CD4-positive, alpha-beta memory T cell (primary cell): ENCODE results near the gene MCL1. TPM values are rescaled to one million over a fixed set of nuclear protein-coding genes. Genes with fewer than 3 reads are reported as not detected.
A peak's percentile ranks its signal among the peaks of the same experiment; 100 is the strongest.
"Not testable (repeated sequence)": the region's sequence is repeated elsewhere in the genome, so short reads cannot be mapped to it uniquely, and the experiment has no call there.

Experiments
- CTCF ChIA-PET: fragments of 350-600 bp; sonication (Branson Sonifier 250); formaldehyde crosslinking; loops from one replicate; lab custom pipeline; 2021; ENCODE audit warnings: inconsistent platforms; ENCODE audit not compliant: partially characterized antibody; lab: Charles Lee
- POLR2A ChIA-PET: fragments of 350-600 bp; sonication (Branson Sonifier 250); formaldehyde crosslinking; loops from one replicate; lab custom pipeline; 2021; ENCODE audit not compliant: partially characterized antibody; lab: Charles Lee
- DNase-seq, 5 donors: peaks; one replicate each; pipeline versions ENCODE4 v3.0.0 to v3.0.0-alpha.2; 2020 to 2022; ENCODE audit warnings: mixed read lengths in 1 of 5
- H3K27ac ChIP-seq: one replicate; pipeline ENCODE4 v1.7.0; 2013; ENCODE audit warnings: low read depth, low read length
- H3K27me3 ChIP-seq: 2 replicates; pipeline ENCODE4 v1.7.0; 2013; ENCODE audit warnings: mild to moderate bottlenecking, low read length, moderate library complexity; ENCODE audit not compliant: insufficient read depth
- H3K36me3 ChIP-seq: 2 replicates; pipeline ENCODE4 v1.7.0; 2013; ENCODE audit warnings: mild to moderate bottlenecking, low read length, moderate library complexity; ENCODE audit not compliant: insufficient read depth
- H3K4me1 ChIP-seq: 2 replicates; pipeline ENCODE4 v1.7.0; 2013; ENCODE audit warnings: mild to moderate bottlenecking, low read length, moderate library complexity; ENCODE audit not compliant: insufficient read depth
- H3K4me3 ChIP-seq, 2 donors: one replicate each; pipeline ENCODE4 v1.7.0; 2013; ENCODE audit warnings: low read length in 2 of 2, mild to moderate bottlenecking in 1 of 2
- H3K9me3 ChIP-seq, 2 donors: one replicate each; pipeline ENCODE4 v1.7.0; 2013; ENCODE audit warnings: low read length in 2 of 2, control low read depth in 1 of 2; ENCODE audit not compliant: control insufficient read depth in 1 of 2
- H3K27ac Mint-ChIP-seq, 7 donors: one replicate each; pipeline ENCODE4 v1.8.0; 2020 to 2021; ENCODE audit warnings: mixed read lengths in 7 of 7, mild to moderate bottlenecking in 6 of 7, inconsistent platforms in 3 of 7, moderate library complexity in 3 of 7
- H3K27me3 Mint-ChIP-seq, 2 donors: one replicate each; pipeline ENCODE4 v1.8.0; 2020 to 2021; ENCODE audit warnings: mixed read lengths in 2 of 2
- H3K36me3 Mint-ChIP-seq, 2 donors: one replicate each; pipeline ENCODE4 v1.8.0; 2020 to 2021; ENCODE audit warnings: mixed read lengths in 2 of 2, inconsistent platforms in 1 of 2, mild to moderate bottlenecking in 1 of 2
- H3K4me1 Mint-ChIP-seq, 4 donors: one replicate each; pipeline ENCODE4 v1.8.0; 2020 to 2021; ENCODE audit warnings: mixed read lengths in 4 of 4, mild to moderate bottlenecking in 1 of 4
- H3K4me3 Mint-ChIP-seq, 8 donors: one replicate each; pipeline ENCODE4 v1.8.0; 2020 to 2021; ENCODE audit warnings: mixed read lengths in 8 of 8, mild to moderate bottlenecking in 7 of 8, moderate library complexity in 6 of 8, inconsistent platforms in 3 of 8
- H3K9me3 Mint-ChIP-seq, 8 donors: one replicate each; pipeline ENCODE4 v1.8.0; 2020 to 2021; ENCODE audit warnings: mixed read lengths in 8 of 8, mild to moderate bottlenecking in 5 of 8, inconsistent platforms in 3 of 8, moderate library complexity in 1 of 8
- intact Hi-C: fragments of 100-400 bp; cut with micrococcal nuclease; formaldehyde crosslinking; loops from one replicate; pipeline ENCODE4 v1.15.1; 2023
- polyA plus RNA-seq, 2 donors: library from polyadenylated mRNA; unstranded; fragments of 300-500 nt; fragmentation: Illumina TruSeq; gene quantifications; one replicate each; pipeline ENCODE4 v1.2.3, GENCODE V29; 2021
- total RNA-seq, 2 experiments: library from RNA; stranded (reverse); gene quantifications; one replicate each; pipeline ENCODE4 v1.2.3, GENCODE V29; 2021

Gene MCL1
- total RNA-seq = 100 to 1,000 TPM; 314 to 331 TPM
- polyA plus RNA-seq = 100 to 1,000 TPM; 116 to 207 TPM

DNA sequence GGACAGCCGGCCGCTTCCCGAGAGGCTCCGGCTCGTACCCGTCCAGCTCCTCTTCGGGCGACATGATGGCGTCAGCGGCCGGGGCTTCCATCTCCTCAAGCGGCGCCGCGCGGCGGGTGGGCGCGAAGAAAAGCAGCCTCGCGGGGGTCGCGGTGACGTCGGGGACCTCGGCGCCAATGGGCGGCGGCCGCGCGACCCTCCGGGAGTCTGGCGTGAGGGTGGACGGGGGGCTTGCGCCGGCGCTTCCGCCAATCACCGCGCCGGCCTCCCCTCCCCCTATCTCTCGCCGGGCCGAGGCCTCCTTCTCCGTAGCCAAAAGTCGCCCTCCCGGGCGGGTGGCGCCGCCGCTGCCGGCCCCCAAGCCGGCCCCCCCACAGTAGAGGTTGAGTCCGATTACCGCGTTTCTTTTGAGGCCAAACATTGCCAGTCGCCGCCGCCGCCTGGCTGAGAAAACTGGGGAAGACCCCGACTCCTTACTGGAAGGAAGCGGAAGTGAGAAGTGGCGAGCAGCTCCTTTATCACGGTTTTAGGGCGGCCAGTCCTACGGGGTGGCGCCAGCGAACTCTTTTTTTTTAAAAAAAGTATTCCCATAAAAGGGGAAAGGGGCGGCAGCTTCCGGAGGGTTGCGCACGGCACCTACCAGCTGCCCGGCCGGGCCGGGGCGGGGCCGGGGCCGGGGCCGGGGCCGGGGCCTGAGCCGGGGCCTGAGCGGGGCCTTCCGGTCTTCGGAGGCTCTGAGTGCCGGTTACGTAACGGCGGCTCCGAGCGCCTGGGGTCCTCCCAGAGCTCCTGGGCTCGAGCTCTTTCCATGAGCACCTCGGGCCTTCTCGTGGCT, at the start of gene MCL1:
Gene MCL1 (minus strand): TSS at position 501 of the 835 bp plus-strand sequence. CDS start 80 bp downstream, at position 421.
- no peaks in the 10 kb centered on the region for H3K9me3 ChIP-seq
- no peaks in the 10 kb centered on the region for H3K27me3 ChIP-seq
- H3K4me1 ChIP-seq = peaks cover 31% of the 10 kb centered on the region
- H3K4me3 Mint-ChIP-seq = peak within 1 kb of the TSS; percentile 98 to 100 (median 99)
- peak; percentile 86 to 94 (median 89) for DNase-seq
- ChIA-PET CTCF (interaction anchor here (0.8 to 16.7 kb wide), 9 partner anchors 10 to 578 kb away, joined by 3 to 433 read pairs (median 3); partner anchors contain the start of genes ENSA and RPRD2), POLR2A (interaction anchor here (0.5 to 18.6 kb wide), 28 partner anchors 10 to 694 kb away, joined by 3 to 1751 read pairs (median 6); partner anchors contain the start of genes ANP32E, CERS2, CTSS and ENSA)
- peak within 1 kb of the TSS; percentile 97 for H3K27ac ChIP-seq
- peaks cover 49 to 52% of the 10 kb centered on the region in 2 donors for H3K36me3 Mint-ChIP-seq
- H3K27ac Mint-ChIP-seq = peak within 1 kb of the TSS; percentile 94 to 99 (median 99)
- H3K4me3 ChIP-seq = peak within 1 kb of the TSS; percentile 96 to 100
- intact Hi-C loops = loop anchor here (1.0 kb wide), 5 partner anchors 16 to 118 kb away; partner anchors contain the start of genes ENSA and GOLPH3L
- H3K4me1 Mint-ChIP-seq = peaks cover 18 to 56% (median 27%) of the 10 kb centered on the region in 4 donors
- peaks cover 0 to 10% (median 3%) of the 10 kb centered on the region in 8 donors for H3K9me3 Mint-ChIP-seq
- H3K27me3 Mint-ChIP-seq = no peaks in the 10 kb centered on the region
- peaks cover 47% of the 10 kb centered on the region for H3K36me3 ChIP-seq

DNA sequence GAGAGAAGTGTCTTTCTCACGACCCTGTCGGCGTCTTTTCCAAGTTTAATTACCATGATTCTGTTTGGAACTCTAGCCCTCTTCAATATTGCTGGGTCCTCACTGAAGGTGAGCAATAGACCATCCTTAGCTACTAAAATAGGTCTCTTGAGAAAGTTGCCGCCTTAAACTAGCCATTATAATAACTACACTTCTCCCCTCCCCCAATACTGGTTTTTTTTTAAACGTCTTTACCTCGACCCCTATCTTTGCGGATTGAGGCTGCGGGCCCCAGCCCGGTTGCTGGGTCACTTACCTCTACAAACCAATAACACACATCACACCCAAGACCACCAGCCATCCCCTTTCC, 49.3 kb upstream of the MCL1 start:
- Mint-ChIP-seq H3K27me3 (no peaks in the 10 kb centered on the region), H3K9me3 (no peaks in the 10 kb centered on the region), H3K36me3 (peaks cover 31 to 38% of the 10 kb centered on the region in 2 donors), H3K4me1 (peaks cover 20 to 21% (median 21%) of the 10 kb centered on the region in 4 donors), H3K4me3 (no peak overlapping the region), H3K27ac (no peak overlapping the region)
- DNase-seq = no peak
- intact Hi-C loops = loop anchor here (1.0 to 5.0 kb wide), 8 partner anchors 17 to 392 kb away; partner anchors contain the start of genes ANP32E, GOLPH3L, MCL1 and RPRD2
- Histone ChIP-seq H3K27me3 (no peaks in the 10 kb centered on the region), H3K4me1 (peaks cover 29% of the 10 kb centered on the region), H3K9me3 (no peaks in the 10 kb centered on the region), H3K36me3 (peaks cover 34% of the 10 kb centered on the region), H3K4me3 (peak overlapping the region; percentile 78 to 80), H3K27ac (peak overlapping the region; percentile 98)
- CTCF ChIA-PET = interaction anchor here (1.1 to 4.9 kb wide), 7 partner anchors 8 to 294 kb away, joined by 3 to 102 read pairs (median 4); partner anchors contain the start of gene MCL1
- POLR2A ChIA-PET = interaction anchor here (0.6 to 5.9 kb wide), 20 partner anchors 9 to 741 kb away, joined by 3 to 191 read pairs (median 8); partner anchors contain the start of genes ANP32E, CERS2, FALEC and GOLPH3L

DNA sequence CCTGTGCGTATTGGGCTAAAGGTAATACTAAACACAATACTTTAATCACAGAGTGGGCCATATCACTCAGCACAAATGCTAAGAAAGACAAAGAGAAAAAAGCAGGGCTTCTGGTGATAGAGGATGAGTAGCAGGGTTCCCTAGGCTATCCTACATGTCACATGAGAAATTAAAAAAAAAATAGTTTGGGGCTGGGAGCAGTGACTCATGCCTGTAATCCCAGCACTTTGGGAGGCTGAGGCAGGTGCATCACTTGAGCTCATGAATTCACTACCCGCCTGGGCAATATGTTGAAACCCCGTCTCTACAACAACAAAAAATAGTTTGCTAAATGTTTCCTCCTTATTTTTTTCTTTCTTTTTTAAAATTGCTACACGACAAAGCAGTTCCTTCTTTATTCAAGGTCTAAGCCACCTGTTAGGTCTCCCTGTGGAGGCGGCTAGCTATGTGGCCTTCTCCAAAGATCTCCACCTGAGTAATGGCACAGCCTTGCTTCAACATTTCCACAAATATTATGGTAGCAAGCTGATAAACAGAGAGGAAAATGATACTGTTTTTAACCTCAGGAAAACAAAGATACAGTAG, 48.5 kb upstream of the MCL1 start:
- Histone ChIP-seq H3K27ac (peak overlapping the region; percentile 98), H3K4me1 (peaks cover 29% of the 10 kb centered on the region), H3K36me3 (peaks cover 37% of the 10 kb centered on the region), H3K9me3 (no peaks in the 10 kb centered on the region), H3K4me3 (peak overlapping the region; percentile 78 to 80), H3K27me3 (no peaks in the 10 kb centered on the region)
- H3K27ac Mint-ChIP-seq = peak overlapping the region in 3 of 7 donors; percentile 50 to 57 (median 55)
- intact Hi-C loops = loop anchor here (2.0 to 5.0 kb wide), 4 partner anchors 67 to 299 kb away; partner anchors contain the start of genes RPRD2, SETDB1 and TARS2
- peaks cover 21 to 26% (median 24%) of the 10 kb centered on the region in 4 donors for H3K4me1 Mint-ChIP-seq
- no peaks in the 10 kb centered on the region for H3K9me3 Mint-ChIP-seq
- CTCF ChIA-PET = interaction anchor here (0.8 to 4.9 kb wide), 5 partner anchors 8 to 66 kb away, joined by 3 to 102 read pairs (median 4); no protein-coding TSS in a partner anchor
- peaks cover 39 to 46% of the 10 kb centered on the region in 2 donors for H3K36me3 Mint-ChIP-seq
- H3K4me3 Mint-ChIP-seq = peak overlapping the region in 2 of 8 donors; percentile 40 to 52
- POLR2A ChIA-PET = interaction anchor here (0.7 to 5.9 kb wide), 11 partner anchors 8 to 349 kb away, joined by 3 to 191 read pairs (median 8); partner anchors contain the start of genes FALEC, GOLPH3L, MCL1 and TARS2
- DNase-seq = no peak
- H3K27me3 Mint-ChIP-seq = no peaks in the 10 kb centered on the region

DNA sequence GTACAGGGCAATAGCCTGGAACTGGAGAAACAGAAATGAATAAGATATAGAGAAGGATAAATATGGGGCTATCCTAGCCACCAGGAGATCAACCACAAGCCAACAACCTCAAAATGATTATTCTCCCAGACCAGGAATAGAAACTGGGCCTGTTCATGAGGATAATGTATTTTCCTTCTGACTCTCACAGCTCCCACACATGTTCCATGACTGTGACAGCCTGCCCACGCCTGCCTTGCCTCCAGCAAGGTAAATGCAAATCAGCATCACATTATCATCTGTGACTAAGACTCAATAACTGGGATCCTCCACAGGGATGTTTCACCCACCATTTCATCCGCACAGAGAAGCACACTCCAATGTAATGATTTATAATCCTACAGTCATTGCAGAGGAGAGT, 46.7 kb upstream of the MCL1 start:
- POLR2A ChIA-PET = interaction anchor here (5.7 to 5.9 kb wide), 2 partner anchors 52 to 64 kb away, joined by 190 to 191 read pairs; partner anchors contain the start of gene MCL1
- DNase-seq = no peak
- Mint-ChIP-seq H3K4me3 (peak overlapping the region in 2 of 8 donors; percentile 25 to 35), H3K36me3 (peaks cover 43 to 62% of the 10 kb centered on the region in 2 donors), H3K4me1 (peaks cover 30 to 43% (median 34%) of the 10 kb centered on the region in 4 donors), H3K9me3 (no peaks in the 10 kb centered on the region), H3K27me3 (no peaks in the 10 kb centered on the region), H3K27ac (peak overlapping the region in 4 of 7 donors; percentile 33 to 77 (median 72))
- H3K4me3 ChIP-seq = no peak overlapping the region
- peaks cover 41% of the 10 kb centered on the region for H3K4me1 ChIP-seq
- no peaks in the 10 kb centered on the region for H3K27me3 ChIP-seq
- H3K36me3 ChIP-seq = peaks cover 37% of the 10 kb centered on the region
- no peaks in the 10 kb centered on the region for H3K9me3 ChIP-seq
- intact Hi-C loops = loop anchor here (5.0 kb wide), 1 partner anchor 139 kb away; the partner anchor contains the start of gene TARS2
- H3K27ac ChIP-seq = no peak overlapping the region
- CTCF ChIA-PET = interaction anchor here (4.9 kb wide), 1 partner anchor 64 kb away, joined by 102 read pairs; no protein-coding TSS in a partner anchor

DNA sequence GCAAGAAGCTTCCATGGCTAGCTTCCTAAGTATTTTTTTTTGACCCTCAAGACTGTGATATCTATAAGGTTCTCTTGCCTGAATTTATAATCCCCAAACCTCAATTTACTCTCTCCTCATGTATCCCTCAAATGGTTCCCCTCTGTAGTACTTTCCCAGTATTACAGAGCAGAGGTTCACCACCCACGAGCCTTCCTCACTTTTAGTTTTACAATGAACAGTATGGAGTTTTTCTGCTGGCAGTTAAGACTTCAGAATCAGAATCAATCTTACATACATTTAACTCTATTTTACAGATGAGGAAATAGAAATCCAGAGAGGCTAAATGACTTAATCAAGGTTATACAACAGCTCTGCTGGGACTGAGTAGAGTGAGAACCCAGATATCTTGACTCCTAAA, 45.1 kb upstream of the MCL1 start:
- CTCF ChIA-PET = interaction anchor here (16.8 kb wide), 1 partner anchor 62 kb away, joined by 501 read pairs; no protein-coding TSS in a partner anchor
- H3K36me3 ChIP-seq = peaks cover 42% of the 10 kb centered on the region
- H3K9me3 ChIP-seq, H3K4me3 ChIP-seq, DNase-seq, H3K27me3 Mint-ChIP-seq, H3K27ac ChIP-seq, H3K9me3 Mint-ChIP-seq, H3K27me3 ChIP-seq: not testable (repeated sequence)
- intact Hi-C loops = loop anchor here (5.0 kb wide), 1 partner anchor 162 kb away; no protein-coding TSS in a partner anchor
- Mint-ChIP-seq H3K4me3 (peak overlapping the region in 1 of 8 donors; percentile 31), H3K4me1 (peaks cover 35 to 54% (median 44%) of the 10 kb centered on the region in 4 donors), H3K27ac (peak overlapping the region; percentile 13 to 84 (median 57)), H3K36me3 (peaks cover 50 to 71% of the 10 kb centered on the region in 2 donors)
- POLR2A ChIA-PET = interaction anchor here (0.7 to 8.3 kb wide), 3 partner anchors 11 to 64 kb away, joined by 3 to 122 read pairs (median 5); partner anchors contain the start of gene MCL1
- peaks cover 50% of the 10 kb centered on the region for H3K4me1 ChIP-seq

DNA sequence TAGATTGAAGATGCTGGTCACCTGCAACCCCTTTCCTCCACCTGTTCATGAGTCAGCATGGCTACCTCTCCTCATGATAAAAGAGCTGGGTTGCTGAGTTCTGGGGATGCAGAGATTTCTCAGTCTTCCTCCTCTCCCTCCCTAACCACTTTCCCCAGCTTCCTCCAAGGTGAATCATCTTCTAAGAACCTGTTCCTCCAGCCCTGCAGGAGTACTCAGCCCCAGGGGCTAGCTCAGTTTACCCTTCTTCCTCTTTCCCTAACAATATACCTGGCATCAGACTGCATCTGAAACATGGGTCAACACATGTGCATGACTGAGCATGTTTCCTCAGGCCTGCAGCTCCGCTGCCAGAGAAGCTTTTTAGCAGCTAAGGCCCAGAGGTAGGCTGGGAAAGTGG, 44.7 kb upstream of the MCL1 start:
- POLR2A ChIA-PET = interaction anchor here (0.7 to 8.3 kb wide), 3 partner anchors 10 to 63 kb away, joined by 3 to 122 read pairs (median 5); partner anchors contain the start of gene MCL1
- not testable (repeated sequence) for H3K27ac ChIP-seq, H3K4me3 Mint-ChIP-seq, H3K9me3 ChIP-seq, H3K9me3 Mint-ChIP-seq, H3K4me3 ChIP-seq, H3K27me3 Mint-ChIP-seq, DNase-seq, H3K27me3 ChIP-seq
- Histone ChIP-seq H3K36me3 (peaks cover 42% of the 10 kb centered on the region), H3K4me1 (peaks cover 54% of the 10 kb centered on the region)
- peaks cover 39 to 58% (median 48%) of the 10 kb centered on the region in 4 donors for H3K4me1 Mint-ChIP-seq
- CTCF ChIA-PET = interaction anchor here (1.6 to 16.8 kb wide), 2 partner anchors 9 to 62 kb away, joined by 4 to 501 read pairs; no protein-coding TSS in a partner anchor
- peaks cover 54 to 76% of the 10 kb centered on the region in 2 donors for H3K36me3 Mint-ChIP-seq
- intact Hi-C loops = loop anchor here (5.0 kb wide), 1 partner anchor 162 kb away; no protein-coding TSS in a partner anchor
- peak overlapping the region in 5 of 7 donors; percentile 53 to 82 (median 60) for H3K27ac Mint-ChIP-seq
